GM12874 (cell line): Measurements from ENCODE around the gene SALL1.

Experiments
- TF ChIP-seq, protein P1 (sequence below): IDR thresholded peaks from 2 replicates; pipeline ENCODE4 v1.5.1; 2011; ENCODE audit warnings: low read depth, mild to moderate bottlenecking, control low read depth, low read length, moderate library complexity; ENCODE audit not compliant: insufficient read depth

SALL1 gene

DNA sequence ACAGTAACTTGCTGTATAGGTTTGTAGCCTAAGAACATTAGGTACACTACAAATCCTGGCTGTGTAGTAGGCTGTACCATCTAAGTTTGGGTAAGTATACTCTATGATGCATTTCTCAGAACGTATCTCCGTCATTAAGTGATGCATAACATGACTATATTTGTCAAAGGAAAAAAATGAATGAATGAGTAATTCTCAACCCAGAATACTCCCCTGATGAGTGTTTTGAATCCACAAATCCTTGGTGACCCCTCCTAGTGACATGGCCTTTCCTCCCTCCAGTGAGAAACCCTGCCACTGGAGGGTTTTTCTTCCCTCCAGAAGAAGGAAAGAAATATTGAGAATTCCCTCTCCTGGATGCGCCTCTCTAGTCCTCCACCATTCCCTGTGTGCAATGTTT, 24.0 kb upstream of the SALL1 start:
- TF ChIP-seq, protein P1, sequence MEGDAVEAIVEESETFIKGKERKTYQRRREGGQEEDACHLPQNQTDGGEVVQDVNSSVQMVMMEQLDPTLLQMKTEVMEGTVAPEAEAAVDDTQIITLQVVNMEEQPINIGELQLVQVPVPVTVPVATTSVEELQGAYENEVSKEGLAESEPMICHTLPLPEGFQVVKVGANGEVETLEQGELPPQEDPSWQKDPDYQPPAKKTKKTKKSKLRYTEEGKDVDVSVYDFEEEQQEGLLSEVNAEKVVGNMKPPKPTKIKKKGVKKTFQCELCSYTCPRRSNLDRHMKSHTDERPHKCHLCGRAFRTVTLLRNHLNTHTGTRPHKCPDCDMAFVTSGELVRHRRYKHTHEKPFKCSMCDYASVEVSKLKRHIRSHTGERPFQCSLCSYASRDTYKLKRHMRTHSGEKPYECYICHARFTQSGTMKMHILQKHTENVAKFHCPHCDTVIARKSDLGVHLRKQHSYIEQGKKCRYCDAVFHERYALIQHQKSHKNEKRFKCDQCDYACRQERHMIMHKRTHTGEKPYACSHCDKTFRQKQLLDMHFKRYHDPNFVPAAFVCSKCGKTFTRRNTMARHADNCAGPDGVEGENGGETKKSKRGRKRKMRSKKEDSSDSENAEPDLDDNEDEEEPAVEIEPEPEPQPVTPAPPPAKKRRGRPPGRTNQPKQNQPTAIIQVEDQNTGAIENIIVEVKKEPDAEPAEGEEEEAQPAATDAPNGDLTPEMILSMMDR, result no peak

DNA sequence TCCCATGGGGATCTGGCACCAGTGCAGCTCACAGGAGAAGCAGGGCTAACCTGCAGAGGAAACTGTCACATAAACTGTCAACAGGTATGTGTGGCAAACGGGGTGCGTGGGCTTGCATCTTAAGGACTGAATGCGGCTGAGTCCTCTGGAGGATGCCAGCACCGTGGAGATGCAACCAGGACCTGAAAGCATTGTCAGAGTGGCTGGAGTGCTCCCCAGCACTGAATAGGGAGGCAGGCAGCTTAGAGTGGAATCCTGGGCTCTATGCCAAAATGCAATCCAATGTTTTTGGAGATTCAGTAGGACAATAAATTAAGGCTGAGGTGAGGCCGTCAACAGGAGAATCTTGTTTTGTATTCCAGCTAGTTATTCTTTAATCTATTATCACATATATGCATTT, 21.3 kb upstream of the SALL1 start:
- TF ChIP-seq, protein P1, result no peak

DNA sequence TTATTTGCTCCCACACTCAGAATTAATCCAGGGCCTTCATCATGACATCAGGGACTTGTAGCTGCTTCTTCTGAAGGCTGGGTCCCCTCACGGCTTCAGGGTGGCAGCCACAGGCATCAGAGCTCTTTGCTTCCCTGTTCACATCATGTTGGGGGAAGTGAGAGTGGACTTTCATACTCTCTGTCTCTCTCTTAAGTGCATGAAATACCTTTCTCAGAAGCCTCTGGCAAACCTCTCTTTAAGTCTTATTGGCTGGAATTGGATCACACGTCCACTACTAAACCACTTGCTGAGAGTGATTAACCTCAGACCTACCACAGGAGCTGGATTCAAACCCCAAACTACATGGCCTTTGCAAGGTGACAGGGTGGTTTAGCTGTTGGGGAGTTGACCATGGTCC, 17.7 kb upstream of the SALL1 start:
- TF ChIP-seq, protein P1, result no peak

DNA sequence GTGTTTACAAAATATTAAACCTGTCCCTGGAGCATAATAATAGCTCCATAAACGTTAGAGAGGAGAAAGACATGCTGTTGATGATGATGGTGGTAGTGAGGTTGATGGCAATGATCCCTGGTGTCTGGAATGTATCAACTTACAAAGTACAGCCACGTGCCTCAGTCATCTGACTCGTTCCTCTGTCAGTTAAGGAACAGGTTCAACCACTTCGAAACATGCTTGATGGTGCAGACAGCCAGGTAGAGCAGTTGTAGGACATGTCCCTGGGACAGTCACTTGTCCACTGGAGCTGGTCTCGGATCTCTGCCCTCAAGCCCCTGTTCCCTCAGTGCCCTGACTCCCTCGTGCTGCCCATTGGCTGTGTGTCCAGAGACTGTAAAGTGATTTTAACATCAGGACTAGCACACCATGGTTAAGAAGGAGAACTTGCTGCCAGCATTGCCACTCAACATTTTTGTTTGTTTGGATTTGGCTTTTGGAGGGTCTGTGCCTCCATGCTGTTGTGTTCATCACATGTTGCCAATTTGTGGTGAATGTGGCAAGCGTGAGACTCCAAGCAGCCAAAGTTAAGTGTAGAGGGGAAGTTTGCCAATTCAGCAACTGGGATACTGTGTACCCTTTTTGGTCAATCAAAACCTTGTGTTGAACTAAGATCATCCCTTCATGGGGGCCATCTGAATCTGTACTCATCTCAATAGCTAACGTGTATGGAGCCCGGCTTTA, 16.3 kb upstream of the SALL1 start:
- TF ChIP-seq, protein P1, result no peak

DNA sequence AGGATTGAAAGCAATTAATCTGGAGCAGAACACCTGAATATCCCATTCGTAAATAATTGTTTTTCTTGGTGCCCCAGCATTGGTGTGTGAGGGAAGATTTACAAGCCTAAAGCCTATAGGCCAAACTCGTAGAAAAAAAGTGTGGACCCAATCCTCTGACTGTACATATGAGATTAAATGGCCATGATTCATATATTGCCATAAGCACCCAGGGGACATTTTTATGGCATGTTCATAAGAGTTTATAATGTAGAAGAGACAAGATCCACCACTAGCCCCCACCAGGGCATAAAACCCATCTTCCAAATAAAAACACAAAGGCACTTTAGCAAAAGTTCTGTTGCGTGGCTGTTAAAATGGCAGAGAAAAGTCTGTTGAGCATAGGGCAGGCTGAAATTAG, 15.5 kb upstream of the SALL1 start:
- TF ChIP-seq, protein P1, result no peak

DNA sequence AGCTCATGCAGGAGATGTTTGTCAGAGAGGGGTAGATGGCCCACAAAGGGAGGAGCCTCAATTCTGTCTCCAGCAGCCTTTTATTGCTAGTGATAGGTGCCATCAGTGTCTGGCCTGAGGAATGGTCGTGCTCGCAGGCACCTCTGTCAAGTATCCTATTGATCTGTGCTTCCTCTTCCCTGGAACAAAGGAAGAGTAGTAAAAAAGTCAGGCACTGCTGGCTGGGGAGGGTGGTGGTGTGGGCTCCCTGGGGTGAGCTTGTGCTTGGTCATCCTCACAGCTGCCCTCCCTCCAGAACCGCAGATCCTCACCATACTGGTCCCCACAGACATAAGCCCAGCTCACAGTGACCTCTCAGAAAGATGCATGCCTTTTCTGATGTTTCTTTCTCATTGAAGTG, 15.0 kb upstream of the SALL1 start:
- TF ChIP-seq, protein P1, result no peak

DNA sequence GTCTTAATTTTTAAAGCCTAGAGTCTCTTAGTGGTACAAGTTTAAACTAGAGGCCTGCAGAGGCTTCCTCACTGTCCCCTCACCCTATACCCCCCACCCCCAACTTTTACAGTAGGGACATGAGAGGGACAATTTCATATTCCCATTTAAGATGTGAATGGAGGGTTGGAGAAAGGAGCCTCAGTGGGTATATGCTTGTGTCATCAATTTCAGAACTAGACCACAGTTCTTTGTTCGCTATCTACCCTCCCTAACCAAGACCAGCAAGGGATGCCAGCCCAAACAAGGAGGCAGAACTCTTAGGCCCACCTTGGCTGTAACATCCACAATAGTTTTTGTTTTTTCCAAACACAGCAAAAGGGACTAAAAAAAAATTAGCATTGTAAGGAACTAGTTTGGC, 14.0 kb upstream of the SALL1 start:
- TF ChIP-seq, protein P1, result no peak
